Endothelial cell of umbilical vein (primary cell): ENCODE results near the gene MED12L. TPM values are rescaled to one million over a fixed set of nuclear protein-coding genes. Genes with fewer than 3 reads are reported as not detected.

ENCODE experiments used
- BruUV-seq: library from RNA; stranded (reverse); fragments of 400-500 nt; replicated peaks from 2 replicates; lab custom pipeline; 2021; lab: Mats Ljungman, UMichigan
- CTCF ChIA-PET: fragments of 300-600, 350-600 bp; sonication (Branson Sonifier 250); formaldehyde crosslinking; loops from one replicate; lab custom pipeline; 2021; ENCODE audit warnings: antibody characterized with exemption, inconsistent platforms; lab: Charles Lee
- POLR2A ChIA-PET: fragments of 300-600, 350-600 bp; sonication (Branson Sonifier 250); formaldehyde crosslinking; loops from one replicate; lab custom pipeline; 2021; ENCODE audit warnings: antibody characterized with exemption, inconsistent platforms; lab: Charles Lee
- DNase-seq: peaks from one replicate; pipeline ENCODE4 v3.0.0-alpha.2; 2011; ENCODE audit warnings: low read depth, low spot score
- FAIRE-seq: peaks from 2 replicates; lab custom pipeline; 2011; peaks lifted over from hg19 to GRCh38; lab: Jason Lieb, UNC
- H2AFZ ChIP-seq: 2 replicates; pipeline ENCODE4 v1.6.0; 2012; ENCODE audit warnings: low read depth, low read length, control low read depth, inconsistent platforms
- H3K27ac ChIP-seq: 2 replicates; pipeline ENCODE4 v1.5.1; 2011; ENCODE audit warnings: low read depth, mild to moderate bottlenecking, control low read depth, low read length, moderate library complexity; ENCODE audit not compliant: insufficient read depth
- H3K27me3 ChIP-seq, 2 experiments: 2 replicates each; pipeline versions ENCODE4 v1.6.0 to v1.6.1; 2011; ENCODE audit warnings: low read length in 2 of 2, mixed read lengths in 1 of 2; ENCODE audit not compliant: control insufficient read depth in 2 of 2, insufficient read depth in 2 of 2
- H3K36me3 ChIP-seq, 2 experiments: 2 replicates in 1 of 2; 3 replicates in 1 of 2; pipeline ENCODE4 v1.5.1; 2011; ENCODE audit warnings: low read length in 2 of 2, mild to moderate bottlenecking in 1 of 2, moderate library complexity in 1 of 2; ENCODE audit not compliant: control insufficient read depth in 2 of 2, insufficient read depth in 2 of 2; ENCODE audit errors: extremely low read depth in 1 of 2
- H3K4me1 ChIP-seq: 3 replicates; pipeline ENCODE4 v1.5.1; 2011; ENCODE audit warnings: mild to moderate bottlenecking, low read length; ENCODE audit not compliant: control insufficient read depth, insufficient read depth; ENCODE audit errors: extremely low read depth
- H3K4me2 ChIP-seq: 2 replicates; pipeline ENCODE4 v1.6.1; 2011; ENCODE audit warnings: low read length, control low read depth, mixed read lengths; ENCODE audit not compliant: insufficient read depth
- H3K4me3 ChIP-seq, 3 experiments: fragments of 200-600 bp in 1 of 3; sonication (generic), shearing (Covaris generic) in 1 of 3; replicated peaks in 1 of 3; 2 replicates each; pipeline ENCODE4 v1.5.1; 2011 to 2016; ENCODE audit warnings: control low read depth in 3 of 3, low read length in 3 of 3, mild to moderate bottlenecking in 2 of 3, inconsistent platforms in 1 of 3, low read depth in 1 of 3, moderate library complexity in 1 of 3; ENCODE audit not compliant: insufficient read depth in 1 of 3
- H3K79me2 ChIP-seq: 2 replicates; pipeline ENCODE4 v1.6.0; 2012; ENCODE audit warnings: low read length, inconsistent platforms; ENCODE audit not compliant: control insufficient read depth, insufficient read depth
- H3K9ac ChIP-seq: replicated peaks from 2 replicates; pipeline ENCODE3; 2011; ENCODE audit warnings: low read length, control low read depth; ENCODE audit not compliant: insufficient read depth; ENCODE audit errors: extremely low read depth
- H3K9me1 ChIP-seq: replicated peaks from 3 replicates; pipeline ENCODE4 v1.6.0; 2011; ENCODE audit warnings: mild to moderate bottlenecking, low read length; ENCODE audit not compliant: control insufficient read depth, insufficient read depth; ENCODE audit errors: extremely low read depth
- H3K9me3 ChIP-seq: replicated peaks from 2 replicates; pipeline ENCODE4 v1.5.1; 2012; ENCODE audit warnings: low read length, inconsistent platforms; ENCODE audit not compliant: control insufficient read depth, insufficient read depth
- H4K20me1 ChIP-seq: replicated peaks from 2 replicates; pipeline ENCODE3; 2011; ENCODE audit warnings: mild to moderate bottlenecking, low read length; ENCODE audit not compliant: control insufficient read depth, insufficient read depth; ENCODE audit errors: extremely low read depth
- EZH2 ChIP-seq: IDR thresholded peaks from 2 replicates; pipeline ENCODE4 v1.6.1; 2012; ENCODE audit warnings: borderline replicate concordance, low read depth, mild to moderate bottlenecking, moderate library complexity, low read length, inconsistent platforms; ENCODE audit not compliant: severe bottlenecking
- FOS ChIP-seq: IDR thresholded peaks from 2 replicates; pipeline ENCODE4 v1.6.1; 2011; ENCODE audit warnings: mild to moderate bottlenecking, low read length, moderate library complexity, borderline replicate concordance; ENCODE audit not compliant: insufficient read depth
- GATA2 ChIP-seq: IDR thresholded peaks from 2 replicates; pipeline ENCODE4 v1.7.0; 2011; ENCODE audit warnings: low read depth, mild to moderate bottlenecking, moderate library complexity, mixed read lengths, low read length; ENCODE audit not compliant: insufficient read length, insufficient read depth
- JUN ChIP-seq: IDR thresholded peaks from 2 replicates; pipeline ENCODE4 v1.6.1; 2011; ENCODE audit warnings: borderline replicate concordance, low read depth; ENCODE audit not compliant: insufficient read length, insufficient read depth
- MYC ChIP-seq: IDR thresholded peaks from one replicate; pipeline ENCODE4 v1.6.1; 2011; ENCODE audit warnings: mild to moderate bottlenecking, low read depth, low read length
- POLR2A ChIP-seq: IDR thresholded peaks from 2 replicates; pipeline ENCODE4 v1.6.1; 2012; ENCODE audit warnings: low read depth, mild to moderate bottlenecking, control low read depth, low read length
- POLR2AphosphoS5 ChIP-seq: IDR thresholded peaks from 2 replicates; pipeline ENCODE4 v1.6.1; 2012; ENCODE audit warnings: low read depth, mild to moderate bottlenecking, control low read depth, low read length, moderate library complexity; ENCODE audit not compliant: insufficient read depth
- dilution Hi-C: fragments of 300-500 bp; cut with MboI; formaldehyde crosslinking; loops from one replicate; pipeline ENCODE4 v1.15.0; 2019; ENCODE audit warnings: low sequenced_read_pairs; ENCODE audit not compliant: extremely low pct_ligation_motif_present
- intact Hi-C: fragments of 100-400 bp; cut with micrococcal nuclease; formaldehyde crosslinking; loops from one replicate; pipeline ENCODE4 v1.10.0; 2022
- polyA plus RNA-seq, 4 experiments: library from polyadenylated mRNA; depleted of rRNA in 3 of 4; stranded (reverse) in 3 of 4; unstranded in 1 of 4; fragments of >200 nt; gene quantifications; 2 replicates each; pipeline versions ENCODE4 v1.2.1 to v1.2.3, GENCODE V29; 2011 to 2012; ENCODE audit warnings: missing spikeins in 1 of 4
- total RNA-seq: library from RNA; stranded (reverse); gene quantifications from 2 replicates; pipeline ENCODE4 v1.2.3, GENCODE V29; 2021
- TF ChIP-seq, protein P1 (sequence below), 2 donors: IDR thresholded peaks; 1 replicate in 1 of 2; 2 replicates in 1 of 2; pipeline ENCODE4 v1.5.1; 2011; ENCODE audit warnings: low read length in 2 of 2, mild to moderate bottlenecking in 2 of 2, moderate library complexity in 2 of 2, control low read depth in 1 of 2, inconsistent platforms in 1 of 2, low read depth in 1 of 2; ENCODE audit not compliant: insufficient read depth in 1 of 2; ENCODE audit errors: extremely low read depth in 1 of 2
- TF ChIP-seq, protein P2 (sequence below): IDR thresholded peaks from 2 replicates; pipeline ENCODE4 v1.6.1; 2011; ENCODE audit not compliant: insufficient read depth, insufficient read length

Gene MED12L
- total and polyA plus RNA-seq, 2 donors (not counting 3 experiments of a cell fraction or from before 2014, with no cell fraction given): 0.03 to 0.27 TPM

DNA sequence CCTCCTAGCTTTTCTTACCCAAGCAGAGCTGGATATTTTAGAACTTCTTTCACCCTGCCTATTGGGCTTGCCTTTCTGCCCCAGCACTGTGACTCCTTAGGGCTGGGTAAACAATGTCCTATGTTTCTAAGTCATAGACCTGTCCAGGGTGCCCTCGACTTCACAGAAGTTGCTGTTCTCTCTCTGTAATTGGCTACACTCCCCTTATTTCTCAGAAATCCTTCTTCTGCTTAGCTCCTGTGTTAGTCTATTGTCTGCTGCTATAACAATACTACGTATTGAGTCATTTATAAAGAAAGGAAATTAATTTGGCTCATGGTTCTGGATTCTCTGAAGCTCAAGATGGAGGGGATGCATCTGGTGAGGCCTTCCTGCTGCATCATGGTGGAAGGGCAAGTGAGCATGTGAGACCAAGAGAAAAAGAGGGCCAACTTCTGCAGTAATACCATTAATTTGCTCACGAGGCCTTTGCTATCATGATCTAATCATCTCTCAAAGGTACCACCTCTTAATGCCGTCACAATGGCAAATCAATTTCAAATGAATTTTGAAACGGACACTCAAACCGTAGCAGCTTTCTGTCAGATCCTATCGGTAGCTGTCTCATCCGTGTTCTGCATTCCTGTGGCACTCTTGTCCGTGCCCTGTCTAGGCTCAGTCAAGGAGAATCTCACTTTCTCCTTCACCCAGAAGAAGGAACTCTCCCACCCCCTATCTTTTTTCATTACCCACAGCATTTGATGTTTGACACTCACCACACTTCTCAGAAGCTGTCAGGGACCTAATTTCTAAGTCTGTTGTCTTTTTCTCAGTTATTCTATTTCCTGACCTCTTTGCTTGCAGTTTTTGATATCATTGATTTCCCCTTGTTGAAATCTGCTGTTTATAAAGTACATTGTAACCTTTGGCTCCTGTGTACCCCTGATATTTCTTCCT is 139.8 kb downstream of the MED12L start:
- BruUV-seq: no TSS peak
- H3K9ac ChIP-seq: no peak overlapping the region
- TF ChIP-seq GATA2: no peak
- no peak for TF ChIP-seq FOS
- no peak for TF ChIP-seq POLR2A
- TF ChIP-seq MYC: no peak
- TF ChIP-seq POLR2AphosphoS5: no peak
- no peak for TF ChIP-seq JUN
- TF ChIP-seq, protein P1, sequence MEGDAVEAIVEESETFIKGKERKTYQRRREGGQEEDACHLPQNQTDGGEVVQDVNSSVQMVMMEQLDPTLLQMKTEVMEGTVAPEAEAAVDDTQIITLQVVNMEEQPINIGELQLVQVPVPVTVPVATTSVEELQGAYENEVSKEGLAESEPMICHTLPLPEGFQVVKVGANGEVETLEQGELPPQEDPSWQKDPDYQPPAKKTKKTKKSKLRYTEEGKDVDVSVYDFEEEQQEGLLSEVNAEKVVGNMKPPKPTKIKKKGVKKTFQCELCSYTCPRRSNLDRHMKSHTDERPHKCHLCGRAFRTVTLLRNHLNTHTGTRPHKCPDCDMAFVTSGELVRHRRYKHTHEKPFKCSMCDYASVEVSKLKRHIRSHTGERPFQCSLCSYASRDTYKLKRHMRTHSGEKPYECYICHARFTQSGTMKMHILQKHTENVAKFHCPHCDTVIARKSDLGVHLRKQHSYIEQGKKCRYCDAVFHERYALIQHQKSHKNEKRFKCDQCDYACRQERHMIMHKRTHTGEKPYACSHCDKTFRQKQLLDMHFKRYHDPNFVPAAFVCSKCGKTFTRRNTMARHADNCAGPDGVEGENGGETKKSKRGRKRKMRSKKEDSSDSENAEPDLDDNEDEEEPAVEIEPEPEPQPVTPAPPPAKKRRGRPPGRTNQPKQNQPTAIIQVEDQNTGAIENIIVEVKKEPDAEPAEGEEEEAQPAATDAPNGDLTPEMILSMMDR (IDR thresholded peaks at IDR 0.05; ENCODE audit: extremely low read depth in 1 of 2, insufficient read depth in 1 of 2, low read depth in 1 of 2, low read length in 2 of 2): no peak
- no peak for TF ChIP-seq EZH2
- TF ChIP-seq, protein P2, sequence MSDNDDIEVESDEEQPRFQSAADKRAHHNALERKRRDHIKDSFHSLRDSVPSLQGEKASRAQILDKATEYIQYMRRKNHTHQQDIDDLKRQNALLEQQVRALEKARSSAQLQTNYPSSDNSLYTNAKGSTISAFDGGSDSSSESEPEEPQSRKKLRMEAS: no peak
- no peaks in the 10 kb centered on the region for H4K20me1 ChIP-seq
- dilution Hi-C loops: no loop called here
- CTCF ChIA-PET: interaction anchor here (0.7 to 6.7 kb wide), 8 partner anchors 10 to 613 kb away, joined by 3 to 75 read pairs (median 6); partner anchors contain the start of gene P2RY14
- H3K4me1 ChIP-seq: peaks cover 11% of the 10 kb centered on the region
- POLR2A ChIA-PET: interaction anchor here (0.9 kb wide), 1 partner anchor 462 kb away, joined by 3 read pairs; the partner anchor contains the start of gene SIAH2
- intact Hi-C loops: loop anchor here (5.0 kb wide), 1 partner anchor 212 kb away; no protein-coding TSS in a partner anchor
- DNase-seq (no peak), FAIRE-seq (no peak)
- H3K9me3 ChIP-seq: no peaks in the 10 kb centered on the region
- no peaks in the 10 kb centered on the region for H3K9me1 ChIP-seq
- no peak overlapping the region for H3K4me3 ChIP-seq
- H3K27me3 ChIP-seq: no peaks in the 10 kb centered on the region
- H3K36me3 ChIP-seq: no peaks in the 10 kb centered on the region
- H3K79me2 ChIP-seq: no peaks in the 10 kb centered on the region
- H3K27ac ChIP-seq: no peak overlapping the region
- no peak overlapping the region for H2AFZ ChIP-seq
- H3K4me2 ChIP-seq: no peak overlapping the region
